ENCODE results near the gene ADARB1. TPM values are rescaled to one million over a fixed set of nuclear protein-coding genes. Genes with fewer than 3 reads are reported as not detected.

The ADARB1 gene
- total RNA-seq, 5 donors from 2014 or later (not counting 1 experiment from before 2014, with no cell fraction given) = 39.7 to 50.3 (median 44.5) TPM

DNA sequence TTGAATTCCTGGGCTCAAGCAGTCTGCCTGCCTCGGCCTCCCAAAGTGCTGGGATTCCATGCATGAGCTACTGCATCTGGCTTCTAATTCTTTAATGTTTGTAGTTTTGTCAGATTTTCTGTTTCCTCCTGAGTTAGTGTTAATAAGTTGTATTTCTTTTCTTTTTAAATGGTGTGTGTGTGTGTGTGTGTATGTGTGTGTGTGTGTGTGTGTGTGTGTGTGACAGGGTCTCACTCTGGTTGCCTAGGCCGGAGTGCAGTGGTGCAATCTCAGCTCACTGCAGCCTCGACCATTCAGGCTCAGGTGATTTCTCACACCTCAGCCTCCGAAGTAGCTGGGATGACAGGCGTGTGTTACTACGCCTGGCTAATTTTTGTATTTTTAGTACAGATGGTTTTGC is 50.2 kb downstream of the ADARB1 start:
- WGBS (ENCODE audit: insufficient coverage) = 94% methylated on average over 6 of the region's 6 CpGs
- H3K36me3 Mint-ChIP-seq = peaks cover 16% of the 10 kb centered on the region
- H3K27ac ChIP-seq (ENCODE audit: low read length) = no peak overlapping the region

DNA sequence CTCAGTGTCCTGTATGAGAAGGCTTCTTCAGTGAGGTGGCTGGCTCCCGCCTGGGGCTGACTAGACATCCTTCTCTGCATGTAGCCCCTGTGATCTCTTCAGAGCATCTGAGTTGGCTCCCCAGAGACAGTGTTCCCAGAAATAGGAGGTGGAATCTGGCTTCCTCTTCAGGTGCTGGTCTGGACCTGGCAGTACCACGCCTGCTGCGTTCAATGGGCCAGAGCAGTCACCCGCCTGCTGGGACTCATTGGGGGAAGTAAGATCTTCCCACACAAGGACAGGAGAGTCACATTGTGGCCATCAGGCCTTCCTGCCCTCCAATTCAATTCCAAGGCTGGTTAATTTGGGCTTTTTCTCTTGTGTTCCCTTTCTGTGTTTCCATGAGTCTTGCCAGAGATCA is 51.0 kb downstream of the ADARB1 start:
- peaks cover 35 to 58% (median 56%) of the 10 kb centered on the region in 3 donors for H3K4me1 Mint-ChIP-seq
- no peak for DNase-seq
- Histone ChIP-seq H3K27me3 (replicated peaks in 1 of 2; ENCODE audit: control insufficient read depth in 2 of 2, extremely low read depth in 1 of 2, insufficient read depth in 2 of 2, low read length in 1 of 2) (no peaks in the 10 kb centered on the region), H3K4me3 (ENCODE audit: control insufficient read depth in 1 of 2, extremely low read depth in 1 of 2, low read length in 1 of 2) (no peak overlapping the region), H3K27ac (ENCODE audit: low read length) (no peak overlapping the region), H3K4me1 (ENCODE audit: control insufficient read depth in 1 of 2, extremely low read depth in 1 of 2, insufficient read depth in 2 of 2, low read length in 2 of 2) (no peaks in the 10 kb centered on the region), H3K9me3 (no peaks in the 10 kb centered on the region), H3K36me3 (ENCODE audit: control insufficient read depth in 2 of 2, extremely low read depth in 1 of 2, insufficient read depth in 1 of 2, low read length in 1 of 2) (peaks cover 0 to 3% of the 10 kb centered on the region in 2 donors)
- WGBS (ENCODE audit: insufficient coverage) = 96% methylated on average over 2 of the region's 4 CpGs
- no peaks in the 10 kb centered on the region for H3K27me3 Mint-ChIP-seq
- no peak for ATAC-seq (replicated peaks in 1 of 4)
- ChIA-PET POLR2A (no interaction called here), CTCF (interaction anchor here (0.6 to 1.4 kb wide), 6 partner anchors 9 to 177 kb away, joined by 3 to 6 read pairs (median 4); no protein-coding TSS in a partner anchor)
- no peak overlapping the region for H3K27ac Mint-ChIP-seq
- no peaks in the 10 kb centered on the region for H3K9me3 Mint-ChIP-seq
- no peak overlapping the region for H3K4me3 Mint-ChIP-seq
- H3K36me3 Mint-ChIP-seq = peaks cover 15% of the 10 kb centered on the region

More for the DNA sequence above, 50.2 kb downstream of the ADARB1 start:
- Mint-ChIP-seq H3K27ac (peak overlapping the region in 1 of 2 donors; percentile 50), H3K9me3 (no peaks in the 10 kb centered on the region), H3K4me1 (peaks cover 35 to 58% (median 54%) of the 10 kb centered on the region in 3 donors), H3K4me3 (no peak overlapping the region), H3K27me3 (no peaks in the 10 kb centered on the region)
- DNase-seq = no peak
- no peaks in the 10 kb centered on the region for H3K27me3 ChIP-seq (replicated peaks in 1 of 2; ENCODE audit: control insufficient read depth in 2 of 2, extremely low read depth in 1 of 2, insufficient read depth in 2 of 2, low read length in 1 of 2)
- POLR2A ChIA-PET = interaction anchor here in 1 of 2 donors (0.6 kb wide), 1 partner anchor 219 kb away, joined by 6 read pairs; no protein-coding TSS in a partner anchor
- no peak overlapping the region for H3K4me3 ChIP-seq (ENCODE audit: control insufficient read depth in 1 of 2, extremely low read depth in 1 of 2, low read length in 1 of 2)
- H3K9me3 ChIP-seq = no peaks in the 10 kb centered on the region
- ATAC-seq (replicated peaks in 1 of 4) = no peak
- CTCF ChIA-PET = interaction anchor here in 1 of 2 donors (0.6 to 0.9 kb wide), 3 partner anchors 15 to 208 kb away, joined by 3 to 4 read pairs (median 4); no protein-coding TSS in a partner anchor
- no peaks in the 10 kb centered on the region for H3K4me1 ChIP-seq (ENCODE audit: control insufficient read depth in 1 of 2, extremely low read depth in 1 of 2, insufficient read depth in 2 of 2, low read length in 2 of 2)
- H3K36me3 ChIP-seq (ENCODE audit: control insufficient read depth in 2 of 2, extremely low read depth in 1 of 2, insufficient read depth in 1 of 2, low read length in 1 of 2) = peaks cover 0 to 3% of the 10 kb centered on the region in 2 donors

- Histone ChIP-seq H3K9me3 (no peaks in the 10 kb centered on the region), H3K4me3 (ENCODE audit: control insufficient read depth in 1 of 2, extremely low read depth in 1 of 2, low read length in 1 of 2) (no peak overlapping the region), H3K36me3 (ENCODE audit: control insufficient read depth in 2 of 2, extremely low read depth in 1 of 2, insufficient read depth in 1 of 2, low read length in 1 of 2) (peaks cover 0 to 3% of the 10 kb centered on the region in 2 donors), H3K27ac (ENCODE audit: low read length) (no peak overlapping the region), H3K4me1 (ENCODE audit: control insufficient read depth in 1 of 2, extremely low read depth in 1 of 2, insufficient read depth in 2 of 2, low read length in 2 of 2) (no peaks in the 10 kb centered on the region), H3K27me3 (replicated peaks in 1 of 2; ENCODE audit: control insufficient read depth in 2 of 2, extremely low read depth in 1 of 2, insufficient read depth in 2 of 2, low read length in 1 of 2) (no peaks in the 10 kb centered on the region)
- Mint-ChIP-seq H3K4me3 (no peak overlapping the region), H3K27ac (no peak overlapping the region), H3K9me3 (no peaks in the 10 kb centered on the region), H3K4me1 (peaks cover 33 to 52% (median 50%) of the 10 kb centered on the region in 3 donors), H3K27me3 (no peaks in the 10 kb centered on the region), H3K36me3 (peaks cover 6% of the 10 kb centered on the region)
- WGBS (ENCODE audit: insufficient coverage) = 92% methylated on average over 9 of the region's 11 CpGs
- CTCF ChIA-PET = interaction anchor here in 1 of 2 donors (1.1 to 1.4 kb wide), 4 partner anchors 10 to 178 kb away, joined by 4 to 6 read pairs (median 4); no protein-coding TSS in a partner anchor
- POLR2A ChIA-PET = no interaction called here
- no peak for ATAC-seq (replicated peaks in 1 of 4)
- no peak for DNase-seq
These were observed 51.8 kb downstream of the ADARB1 start for GRCh38 chr21:45126204-45126626.

- no peak for ATAC-seq (replicated peaks in 1 of 4)
- no peaks in the 10 kb centered on the region for H3K4me1 ChIP-seq (ENCODE audit: control insufficient read depth in 1 of 2, extremely low read depth in 1 of 2, insufficient read depth in 2 of 2, low read length in 2 of 2)
- Mint-ChIP-seq H3K9me3 (no peaks in the 10 kb centered on the region), H3K4me3 (no peak overlapping the region), H3K36me3 (no peaks in the 10 kb centered on the region), H3K27ac (no peak overlapping the region), H3K4me1 (peaks cover 27 to 46% (median 43%) of the 10 kb centered on the region in 3 donors), H3K27me3 (no peaks in the 10 kb centered on the region)
- H3K4me3 ChIP-seq (ENCODE audit: control insufficient read depth in 1 of 2, extremely low read depth in 1 of 2, low read length in 1 of 2) = no peak overlapping the region
- no peak for DNase-seq
- peaks cover 0 to 3% of the 10 kb centered on the region in 2 donors for H3K36me3 ChIP-seq (ENCODE audit: control insufficient read depth in 2 of 2, extremely low read depth in 1 of 2, insufficient read depth in 1 of 2, low read length in 1 of 2)
- no peaks in the 10 kb centered on the region for H3K27me3 ChIP-seq (replicated peaks in 1 of 2; ENCODE audit: control insufficient read depth in 2 of 2, extremely low read depth in 1 of 2, insufficient read depth in 2 of 2, low read length in 1 of 2)
- POLR2A ChIA-PET = no interaction called here
- CTCF ChIA-PET = interaction anchor here in 1 of 2 donors (2.7 kb wide), 1 partner anchor 177 kb away, joined by 44 read pairs; no protein-coding TSS in a partner anchor
- no peaks in the 10 kb centered on the region for H3K9me3 ChIP-seq
- H3K27ac ChIP-seq (ENCODE audit: low read length) = no peak overlapping the region
- 100% methylated on average over 2 of the region's 7 CpGs for WGBS (ENCODE audit: insufficient coverage)
These were observed 52.6 kb downstream of the ADARB1 start for GRCh38 chr21:45126983-45127382.

GRCh38 chr21:45127937-45128336 is 53.6 kb downstream of the ADARB1 start:
- Histone ChIP-seq H3K27ac (ENCODE audit: low read length) (no peak overlapping the region), H3K36me3 (ENCODE audit: control insufficient read depth in 2 of 2, extremely low read depth in 1 of 2, insufficient read depth in 1 of 2, low read length in 1 of 2) (peaks cover 0 to 3% of the 10 kb centered on the region in 2 donors), H3K4me1 (ENCODE audit: control insufficient read depth in 1 of 2, extremely low read depth in 1 of 2, insufficient read depth in 2 of 2, low read length in 2 of 2) (peaks cover 2% of the 10 kb centered on the region in 2 experiments), H3K9me3 (no peaks in the 10 kb centered on the region), H3K27me3 (replicated peaks in 1 of 2; ENCODE audit: control insufficient read depth in 2 of 2, extremely low read depth in 1 of 2, insufficient read depth in 2 of 2, low read length in 1 of 2) (no peaks in the 10 kb centered on the region), H3K4me3 (ENCODE audit: control insufficient read depth in 1 of 2, extremely low read depth in 1 of 2, low read length in 1 of 2) (no peak overlapping the region)
- Mint-ChIP-seq H3K27ac (no peak overlapping the region), H3K9me3 (no peaks in the 10 kb centered on the region), H3K4me3 (no peak overlapping the region), H3K4me1 (peaks cover 29 to 48% (median 43%) of the 10 kb centered on the region in 3 donors), H3K27me3 (no peaks in the 10 kb centered on the region), H3K36me3 (no peaks in the 10 kb centered on the region)
- ChIA-PET CTCF (interaction anchor here (0.5 to 2.7 kb wide), 21 partner anchors 10 to 327 kb away, joined by 3 to 44 read pairs (median 4); partner anchors contain the start of genes SLX9 (in 1 of the 2) and UBE2G2 (in 1 of the 2)), POLR2A (interaction anchor here in 1 of 2 donors (0.5 to 0.7 kb wide), 2 partner anchors 26 to 262 kb away, joined by 3 read pairs; no protein-coding TSS in a partner anchor)
- DNase-seq (no peak), ATAC-seq (replicated peaks in 1 of 4) (no peak)
- WGBS (ENCODE audit: insufficient coverage) = 98% methylated on average over 9 of the region's 13 CpGs

DNA sequence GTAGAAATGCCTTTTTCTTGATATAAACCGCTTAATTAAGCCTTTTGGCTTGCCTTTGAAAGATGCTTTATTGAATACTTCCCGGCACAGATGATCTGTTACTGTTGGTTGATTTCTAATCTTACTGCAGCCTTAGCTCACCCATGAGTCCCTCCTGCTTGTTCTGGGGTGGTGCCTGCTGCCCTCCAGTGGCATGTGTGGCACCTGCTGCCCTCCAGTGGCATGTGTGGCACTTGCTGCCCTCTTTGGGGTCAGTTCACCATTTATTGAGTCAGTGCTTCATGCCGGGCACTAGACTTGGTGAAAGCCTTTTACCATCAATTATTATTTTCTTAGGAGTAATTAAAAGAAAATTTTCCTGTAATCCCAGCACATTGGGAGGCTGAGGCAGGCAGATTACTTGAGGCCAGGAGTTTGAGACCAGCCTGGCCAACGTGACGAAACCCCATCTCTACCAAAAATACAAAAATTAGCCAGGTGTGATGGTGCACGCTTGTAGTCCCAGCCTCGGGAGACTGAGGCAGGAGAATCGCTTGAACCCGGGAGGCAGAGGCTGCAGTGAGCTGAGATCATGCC is 54.3 kb downstream of the ADARB1 start:
- Histone ChIP-seq H3K4me1 (ENCODE audit: control insufficient read depth in 1 of 2, extremely low read depth in 1 of 2, insufficient read depth in 2 of 2, low read length in 2 of 2) (peaks cover 2 to 4% of the 10 kb centered on the region in 2 experiments), H3K9me3 (no peaks in the 10 kb centered on the region), H3K4me3 (ENCODE audit: control insufficient read depth in 1 of 2, extremely low read depth in 1 of 2, low read length in 1 of 2) (no peak overlapping the region), H3K27ac (ENCODE audit: low read length) (no peak overlapping the region), H3K36me3 (ENCODE audit: control insufficient read depth in 2 of 2, extremely low read depth in 1 of 2, insufficient read depth in 1 of 2, low read length in 1 of 2) (peaks cover 0 to 3% of the 10 kb centered on the region in 2 donors), H3K27me3 (replicated peaks in 1 of 2; ENCODE audit: control insufficient read depth in 2 of 2, extremely low read depth in 1 of 2, insufficient read depth in 2 of 2, low read length in 1 of 2) (no peaks in the 10 kb centered on the region)
- Mint-ChIP-seq H3K9me3 (no peaks in the 10 kb centered on the region), H3K27ac (no peak overlapping the region), H3K36me3 (no peaks in the 10 kb centered on the region), H3K4me3 (no peak overlapping the region), H3K27me3 (no peaks in the 10 kb centered on the region), H3K4me1 (peaks cover 33 to 47% (median 43%) of the 10 kb centered on the region in 3 donors)
- CTCF ChIA-PET = interaction anchor here (0.5 to 2.7 kb wide), 24 partner anchors 9 to 1189 kb away, joined by 3 to 44 read pairs (median 4); partner anchors contain the start of genes POFUT2 (in 1 of the 2), SLX9 (in 1 of the 2) and UBE2G2 (in 1 of the 2)
- peak; percentile 91 to 99 (median 97) for ATAC-seq (replicated peaks in 1 of 4)
- WGBS (ENCODE audit: insufficient coverage) = 80% methylated on average over 1 of the region's 9 CpGs
- DNase-seq = peak; percentile 58 to 86 (median 73)
- POLR2A ChIA-PET = interaction anchor here in 1 of 2 donors (0.7 kb wide), 1 partner anchor 263 kb away, joined by 3 read pairs; no protein-coding TSS in a partner anchor

All from T-cell (primary cell).